H9 (cell line): Measurements from ENCODE around the gene PDCD6IP. TPM values are rescaled to one million over a fixed set of nuclear protein-coding genes. Genes with fewer than 3 reads are reported as not detected.

Experiments used
- DNase-seq: peaks from one replicate; pipeline ENCODE4 v3.0.0-alpha.2; 2017
- H2AFZ ChIP-seq: one replicate; pipeline ENCODE4 v1.6.1; 2013; ENCODE audit warnings: mild to moderate bottlenecking, low read length, control low read depth, moderate library complexity
- H2AK5ac ChIP-seq: 2 replicates; pipeline ENCODE4 v1.6.1; 2013; ENCODE audit warnings: low read length, control low read depth, mixed read lengths; ENCODE audit not compliant: insufficient read length
- H2BK120ac ChIP-seq: one replicate; pipeline ENCODE4 v1.6.1; 2013; ENCODE audit warnings: low read depth, mild to moderate bottlenecking, low read length, control low read depth, inconsistent platforms; ENCODE audit not compliant: poor library complexity, severe bottlenecking
- H2BK12ac ChIP-seq: 2 replicates; pipeline ENCODE4 v1.6.1; 2013; ENCODE audit warnings: low read length, control low read depth, mixed read lengths, low read depth; ENCODE audit not compliant: insufficient read length
- H2BK15ac ChIP-seq: 2 replicates; pipeline ENCODE4 v1.6.1; 2013; ENCODE audit warnings: low read depth, low read length, control low read depth
- H2BK20ac ChIP-seq: one replicate; pipeline ENCODE4 v1.6.1; 2013; ENCODE audit warnings: low read depth, mild to moderate bottlenecking, low read length, control low read depth, inconsistent platforms; ENCODE audit not compliant: poor library complexity, severe bottlenecking
- H2BK5ac ChIP-seq: 2 replicates; pipeline ENCODE4 v1.6.1; 2013; ENCODE audit warnings: low read length, control low read depth, mixed read lengths; ENCODE audit not compliant: insufficient read length
- H3K14ac ChIP-seq: 2 replicates; pipeline ENCODE4 v1.6.1; 2013; ENCODE audit warnings: low read length, control low read depth; ENCODE audit not compliant: insufficient read depth
- H3K18ac ChIP-seq: 2 replicates; pipeline ENCODE4 v1.6.1; 2013; ENCODE audit warnings: low read depth, mild to moderate bottlenecking, mixed read lengths, low read length, control low read depth; ENCODE audit not compliant: insufficient read length
- H3K23ac ChIP-seq: 2 replicates; pipeline ENCODE4 v1.6.1; 2013; ENCODE audit warnings: low read length, control low read depth, mixed read lengths, low read depth; ENCODE audit not compliant: insufficient read length
- H3K23me2 ChIP-seq: 2 replicates; pipeline ENCODE4 v1.6.1; 2013; ENCODE audit warnings: low read depth, mild to moderate bottlenecking, mixed read lengths, low read length, control low read depth; ENCODE audit not compliant: insufficient read length, poor library complexity, severe bottlenecking
- H3K27ac ChIP-seq: 2 replicates; pipeline ENCODE4 v1.5.1; 2013; ENCODE audit warnings: low read length, control low read depth, mixed read lengths, low read depth; ENCODE audit not compliant: insufficient read length
- H3K27me3 ChIP-seq: 2 replicates; pipeline ENCODE4 v1.6.1; 2013; ENCODE audit warnings: low read length, control low read depth, inconsistent platforms; ENCODE audit not compliant: insufficient read depth
- H3K4ac ChIP-seq: 2 replicates; pipeline ENCODE4 v1.6.1; 2013; ENCODE audit warnings: low read depth, mild to moderate bottlenecking, control low read depth, inconsistent platforms, low read length, moderate library complexity
- H3K4me1 ChIP-seq: 2 replicates; pipeline ENCODE4 v1.6.1; 2013; ENCODE audit warnings: low read length, control low read depth, inconsistent platforms; ENCODE audit not compliant: insufficient read depth
- H3K4me2 ChIP-seq: 2 replicates; pipeline ENCODE4 v1.6.1; 2013; ENCODE audit warnings: low read length, control low read depth, mixed read lengths; ENCODE audit not compliant: insufficient read length, insufficient read depth
- H3K56ac ChIP-seq: 2 replicates; pipeline ENCODE4 v1.6.1; 2013; ENCODE audit warnings: low read depth, mild to moderate bottlenecking, mixed read lengths, low read length, control low read depth; ENCODE audit not compliant: insufficient read length
- H3K79me1 ChIP-seq: 2 replicates; pipeline ENCODE4 v1.6.1; 2013; ENCODE audit warnings: low read depth, mild to moderate bottlenecking, moderate library complexity, low read length, control low read depth, inconsistent platforms; ENCODE audit not compliant: insufficient read depth, poor library complexity, severe bottlenecking
- H3K79me2 ChIP-seq: 2 replicates; pipeline ENCODE4 v1.6.1; 2013; ENCODE audit warnings: low read length, control low read depth, inconsistent platforms; ENCODE audit not compliant: insufficient read depth
- H3K9ac ChIP-seq: 2 replicates; pipeline ENCODE4 v1.6.1; 2013; ENCODE audit warnings: low read length, control low read depth, mixed read lengths; ENCODE audit not compliant: insufficient read length; ENCODE audit errors: extremely low read depth
- H3K9me3 ChIP-seq: one replicate; pipeline ENCODE4 v1.6.1; 2013; ENCODE audit warnings: low read depth, low read length, inconsistent platforms; ENCODE audit not compliant: control insufficient read depth
- H3T11ph ChIP-seq: one replicate; pipeline ENCODE4 v1.6.1; 2013; ENCODE audit warnings: mild to moderate bottlenecking, low read length, control low read depth, inconsistent platforms
- H4K20me1 ChIP-seq: one replicate; pipeline ENCODE4 v1.6.1; 2013; ENCODE audit not compliant: control insufficient read depth, insufficient read length, insufficient read depth
- H4K5ac ChIP-seq: 2 replicates; pipeline ENCODE4 v1.6.1; 2013; ENCODE audit warnings: low read depth, mild to moderate bottlenecking, mixed read lengths, low read length, control low read depth; ENCODE audit not compliant: insufficient read length
- H4K8ac ChIP-seq: replicated peaks from 2 replicates; pipeline ENCODE4 v1.6.1; 2013; ENCODE audit warnings: low read length, control low read depth, mixed read lengths, low read depth; ENCODE audit not compliant: insufficient read length
- H4K91ac ChIP-seq: 2 replicates; pipeline ENCODE4 v1.6.1; 2013; ENCODE audit warnings: low read depth, mild to moderate bottlenecking, moderate library complexity, mixed read lengths, low read length, control low read depth; ENCODE audit not compliant: insufficient read length
- H3K27ac Mint-ChIP-seq, 3 experiments: 2 replicates in 2 of 3; 3 replicates in 1 of 3; pipeline ENCODE4 v1.8.0; 2020 to 2021; ENCODE audit warnings: mixed read lengths in 3 of 3, mild to moderate bottlenecking in 1 of 3, moderate library complexity in 1 of 3
- H3K27me3 Mint-ChIP-seq: 2 replicates; pipeline ENCODE4 v1.8.0; 2021; ENCODE audit warnings: low read depth, mild to moderate bottlenecking, moderate library complexity, mixed read lengths
- H3K36me3 Mint-ChIP-seq, 3 experiments: 2 replicates in 2 of 3; 3 replicates in 1 of 3; pipeline ENCODE4 v1.8.0; 2020 to 2021; ENCODE audit warnings: low read depth in 3 of 3, mixed read lengths in 3 of 3; ENCODE audit not compliant: insufficient read depth in 1 of 3
- H3K4me1 Mint-ChIP-seq, 2 experiments: 2 replicates each; pipeline ENCODE4 v1.8.0; 2020; ENCODE audit warnings: mixed read lengths in 2 of 2
- H3K4me3 Mint-ChIP-seq, 2 experiments: 2 replicates in 1 of 2; 3 replicates in 1 of 2; pipeline ENCODE4 v1.8.0; 2020 to 2021; ENCODE audit warnings: mild to moderate bottlenecking in 2 of 2, mixed read lengths in 2 of 2, moderate library complexity in 1 of 2
- H3K9me3 Mint-ChIP-seq, 2 experiments: 2 replicates in 1 of 2; 3 replicates in 1 of 2; pipeline ENCODE4 v1.8.0; 2020; ENCODE audit warnings: mild to moderate bottlenecking in 2 of 2, mixed read lengths in 2 of 2, moderate library complexity in 1 of 2
- WGBS: extraction: QIAGEN DNeasy Blood & Tissue Kit; methylation state at CpG from one replicate; pipeline ENCODE4 v1.1.7; 2013; ENCODE audit warnings: missing lambda C conversion rate, low lambda C conversion rate, mixed read lengths; ENCODE audit not compliant: insufficient read length; ENCODE audit errors: extremely low coverage; 5-methylcytosine and 5-hydroxymethylcytosine counted together
- total RNA-seq: library from RNA; stranded (reverse); gene quantifications from 2 replicates; pipeline ENCODE4 v1.2.1, GENCODE V29; 2021
- TF ChIP-seq, protein P1 (sequence below): fragments of 200-600 bp; sonication (generic); conservative IDR thresholded peaks from 3 replicates; pipeline ENCODE4 v1.8.0; 2021; ENCODE audit warnings: antibody characterized with exemption, mild to moderate bottlenecking

The PDCD6IP gene
- total RNA-seq, 1 experiment from 2014 or later = 109 TPM

DNA sequence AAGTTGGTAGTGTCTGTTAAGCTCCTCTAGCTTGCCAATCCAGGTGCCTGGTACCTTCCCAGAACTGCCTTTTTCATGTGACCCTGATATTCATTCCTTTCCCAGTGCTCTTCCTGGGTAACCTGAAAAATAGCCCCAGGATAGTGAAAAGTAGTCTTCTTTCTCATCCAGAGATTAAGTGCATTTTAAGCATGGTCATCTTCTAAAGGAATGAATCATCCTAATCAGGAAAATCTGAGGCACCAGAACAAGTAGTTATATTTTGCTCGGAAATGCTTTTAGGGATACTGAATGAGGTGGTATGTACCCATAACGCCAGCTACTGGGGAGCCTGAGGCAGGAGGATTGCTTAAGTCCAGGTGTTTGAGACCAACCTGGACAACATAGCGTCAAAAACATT, 23.1 kb upstream of the PDCD6IP start:
- H3K23ac ChIP-seq = no peak overlapping the region
- H4K20me1 ChIP-seq = no peaks in the 10 kb centered on the region
- Mint-ChIP-seq H3K9me3 (no peaks in the 10 kb centered on the region; a peak in 1 of 5 replicates), H3K36me3 (no peaks in the 10 kb centered on the region), H3K4me1 (peaks cover 2 to 3% of the 10 kb centered on the region in 2 experiments; a peak in 1 of 4 replicates), H3K27me3 (no peaks in the 10 kb centered on the region), H3K27ac (no peak overlapping the region), H3K4me3 (no peak overlapping the region)
- H3K23me2 ChIP-seq = no peaks in the 10 kb centered on the region
- no peak overlapping the region for H2BK15ac ChIP-seq
- H2BK5ac ChIP-seq = no peak overlapping the region
- no peak overlapping the region for H2BK12ac ChIP-seq
- no CpG with 5 or more reads among the region's 3 CpGs for WGBS
- no peak overlapping the region for H4K91ac ChIP-seq
- H3K4ac ChIP-seq = no peak overlapping the region
- H3K27ac ChIP-seq = no peak overlapping the region
- TF ChIP-seq, protein P1, sequence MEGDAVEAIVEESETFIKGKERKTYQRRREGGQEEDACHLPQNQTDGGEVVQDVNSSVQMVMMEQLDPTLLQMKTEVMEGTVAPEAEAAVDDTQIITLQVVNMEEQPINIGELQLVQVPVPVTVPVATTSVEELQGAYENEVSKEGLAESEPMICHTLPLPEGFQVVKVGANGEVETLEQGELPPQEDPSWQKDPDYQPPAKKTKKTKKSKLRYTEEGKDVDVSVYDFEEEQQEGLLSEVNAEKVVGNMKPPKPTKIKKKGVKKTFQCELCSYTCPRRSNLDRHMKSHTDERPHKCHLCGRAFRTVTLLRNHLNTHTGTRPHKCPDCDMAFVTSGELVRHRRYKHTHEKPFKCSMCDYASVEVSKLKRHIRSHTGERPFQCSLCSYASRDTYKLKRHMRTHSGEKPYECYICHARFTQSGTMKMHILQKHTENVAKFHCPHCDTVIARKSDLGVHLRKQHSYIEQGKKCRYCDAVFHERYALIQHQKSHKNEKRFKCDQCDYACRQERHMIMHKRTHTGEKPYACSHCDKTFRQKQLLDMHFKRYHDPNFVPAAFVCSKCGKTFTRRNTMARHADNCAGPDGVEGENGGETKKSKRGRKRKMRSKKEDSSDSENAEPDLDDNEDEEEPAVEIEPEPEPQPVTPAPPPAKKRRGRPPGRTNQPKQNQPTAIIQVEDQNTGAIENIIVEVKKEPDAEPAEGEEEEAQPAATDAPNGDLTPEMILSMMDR = no peak
- H3K9ac ChIP-seq = no peak overlapping the region
- H3K18ac ChIP-seq = no peak overlapping the region
- no peak overlapping the region for H2AK5ac ChIP-seq
- no peak overlapping the region for H3T11ph ChIP-seq
- H4K5ac ChIP-seq = no peak overlapping the region
- no peak overlapping the region for H4K8ac ChIP-seq
- H3K14ac ChIP-seq = no peak overlapping the region
- no peaks in the 10 kb centered on the region for H3K79me2 ChIP-seq
- no peaks in the 10 kb centered on the region for H3K79me1 ChIP-seq
- no peaks in the 10 kb centered on the region for H3K9me3 ChIP-seq
- H3K4me1 ChIP-seq = no peaks in the 10 kb centered on the region
- no peak for DNase-seq
- no peaks in the 10 kb centered on the region for H3K27me3 ChIP-seq
- no peak overlapping the region for H3K56ac ChIP-seq
- H2AFZ ChIP-seq = no peak overlapping the region
- H2BK20ac ChIP-seq = no peak overlapping the region
- H3K4me2 ChIP-seq = no peak overlapping the region
- H2BK120ac ChIP-seq = no peak overlapping the region
